IPS-15b (cell line): ENCODE results near the gene CORO2B.

Experiments used
- H3K27me3 ChIP-seq: one replicate; pipeline ENCODE4 v1.6.1; 2013; ENCODE audit warnings: low read length; ENCODE audit not compliant: control insufficient read depth, insufficient read depth
- H3K36me3 ChIP-seq: one replicate; pipeline ENCODE4 v1.6.1; 2013; ENCODE audit warnings: low read length; ENCODE audit not compliant: control insufficient read depth, insufficient read depth
- H3K4me1 ChIP-seq: one replicate; pipeline ENCODE4 v1.6.1; 2013; ENCODE audit warnings: mild to moderate bottlenecking, low read length; ENCODE audit not compliant: control insufficient read depth, insufficient read depth
- H3K4me3 ChIP-seq: one replicate; pipeline ENCODE4 v1.5.1; 2013; ENCODE audit warnings: low read depth, low read length
- H3K9ac ChIP-seq: one replicate; pipeline ENCODE4 v1.6.1; 2013; ENCODE audit warnings: low read depth, mild to moderate bottlenecking, low read length
- H3K9me3 ChIP-seq: one replicate; pipeline ENCODE4 v1.6.1; 2013; ENCODE audit warnings: mild to moderate bottlenecking, low read length; ENCODE audit not compliant: control insufficient read depth, insufficient read depth

CORO2B gene

DNA sequence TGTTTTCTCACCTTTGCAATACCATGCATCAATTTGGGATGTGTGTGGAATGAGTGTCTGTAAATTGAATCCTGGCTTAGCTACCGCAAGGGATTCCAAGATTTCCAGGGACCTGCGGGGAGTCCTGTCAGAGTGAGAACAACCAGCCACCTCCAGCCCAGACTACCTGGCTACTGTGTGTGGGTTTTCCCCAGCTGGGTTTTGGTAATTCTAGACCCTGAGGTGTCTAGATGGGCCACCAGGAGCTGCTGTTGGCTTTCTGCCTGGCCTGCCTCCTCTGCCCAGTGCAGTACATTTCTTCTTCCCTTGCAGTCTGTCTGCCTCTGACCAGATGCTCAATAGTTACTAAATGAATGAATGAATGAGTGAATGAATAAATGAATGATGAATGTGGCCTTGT is 32.5 kb upstream of the CORO2B start:
- H3K4me3 ChIP-seq: no peak overlapping the region
- no peaks in the 10 kb centered on the region for H3K4me1 ChIP-seq
- no peaks in the 10 kb centered on the region for H3K27me3 ChIP-seq
- no peaks in the 10 kb centered on the region for H3K9me3 ChIP-seq
- no peaks in the 10 kb centered on the region for H3K36me3 ChIP-seq
- no peak overlapping the region for H3K9ac ChIP-seq

- no peaks in the 10 kb centered on the region for H3K27me3 ChIP-seq
- no peak overlapping the region for H3K4me3 ChIP-seq
- no peaks in the 10 kb centered on the region for H3K4me1 ChIP-seq
- H3K36me3 ChIP-seq: no peaks in the 10 kb centered on the region
- no peaks in the 10 kb centered on the region for H3K9me3 ChIP-seq
- H3K9ac ChIP-seq: no peak overlapping the region
Measured at GRCh38 chr15:68548364-68548763, 30.4 kb upstream of the CORO2B start.

GRCh38 chr15:68550004-68550403 is 28.8 kb upstream of the CORO2B start:
- Histone ChIP-seq H3K27me3 (no peaks in the 10 kb centered on the region), H3K36me3 (no peaks in the 10 kb centered on the region), H3K4me1 (no peaks in the 10 kb centered on the region), H3K9ac (no peak overlapping the region), H3K9me3 (no peaks in the 10 kb centered on the region), H3K4me3 (no peak overlapping the region)

DNA sequence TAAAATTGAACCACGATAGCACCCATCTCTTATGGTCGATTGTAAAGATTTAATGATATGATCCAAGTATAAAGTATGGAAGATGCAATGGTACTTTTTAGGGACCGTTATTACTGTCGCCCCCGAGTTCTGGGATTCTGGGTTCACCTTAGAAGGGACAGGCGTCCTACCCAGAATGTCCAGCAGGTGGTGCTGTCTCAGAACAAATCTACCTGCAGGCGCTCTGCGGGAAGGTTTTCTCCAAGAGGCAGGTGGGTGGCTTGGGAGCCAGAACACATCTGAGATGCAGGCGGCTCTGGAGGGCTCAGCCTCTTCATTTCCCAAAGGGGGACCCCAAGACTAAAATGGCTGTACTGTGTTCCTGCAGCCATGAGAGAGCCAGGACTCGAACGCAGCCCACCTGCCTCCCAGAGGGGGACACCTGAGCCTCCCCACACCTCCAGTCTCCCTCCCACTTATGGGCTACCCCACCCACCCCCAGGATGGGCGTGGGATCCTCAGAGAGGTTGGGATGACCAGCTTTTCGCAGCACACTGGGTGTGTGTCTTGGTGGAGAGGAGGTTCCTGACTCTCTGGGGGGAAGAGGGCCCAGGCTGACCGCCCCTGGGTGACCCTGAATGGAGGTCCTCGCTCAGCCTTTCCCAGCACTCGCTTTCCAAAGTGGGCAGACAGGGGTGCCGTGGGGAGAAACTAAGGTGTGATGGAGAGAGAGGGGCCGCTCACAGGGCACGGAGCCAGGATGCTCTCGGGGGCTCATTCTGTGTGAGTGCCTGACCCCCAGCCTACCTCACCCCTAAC is 28.1 kb upstream of the CORO2B start:
- H3K9ac ChIP-seq: no peak overlapping the region
- H3K36me3 ChIP-seq: no peaks in the 10 kb centered on the region
- no peaks in the 10 kb centered on the region for H3K27me3 ChIP-seq
- no peak overlapping the region for H3K4me3 ChIP-seq
- H3K4me1 ChIP-seq: no peaks in the 10 kb centered on the region
- H3K9me3 ChIP-seq: no peaks in the 10 kb centered on the region

- no peaks in the 10 kb centered on the region for H3K9me3 ChIP-seq
- H3K9ac ChIP-seq: no peak overlapping the region
- H3K4me1 ChIP-seq: no peaks in the 10 kb centered on the region
- H3K36me3 ChIP-seq: no peaks in the 10 kb centered on the region
- H3K4me3 ChIP-seq: no peak overlapping the region
- peaks cover 2% of the 10 kb centered on the region for H3K27me3 ChIP-seq
Measured at GRCh38 chr15:68551296-68551635, 27.5 kb upstream of the CORO2B start.

GRCh38 chr15:68552344-68552743 is 26.4 kb upstream of the CORO2B start:
- H3K4me1 ChIP-seq: no peaks in the 10 kb centered on the region

GRCh38 chr15:68552773-68553172 is 26.0 kb upstream of the CORO2B start:
- Histone ChIP-seq H3K9me3 (no peaks in the 10 kb centered on the region), H3K9ac (no peak overlapping the region), H3K4me1 (no peaks in the 10 kb centered on the region), H3K4me3 (no peak overlapping the region), H3K36me3 (no peaks in the 10 kb centered on the region), H3K27me3 (peaks cover 8% of the 10 kb centered on the region)

More at GRCh38 chr15:68552344-68552743, 26.4 kb upstream of the CORO2B start:
- peaks cover 7% of the 10 kb centered on the region for H3K27me3 ChIP-seq
- no peak overlapping the region for H3K4me3 ChIP-seq
- H3K9ac ChIP-seq: no peak overlapping the region
- no peaks in the 10 kb centered on the region for H3K9me3 ChIP-seq
- no peaks in the 10 kb centered on the region for H3K36me3 ChIP-seq

DNA sequence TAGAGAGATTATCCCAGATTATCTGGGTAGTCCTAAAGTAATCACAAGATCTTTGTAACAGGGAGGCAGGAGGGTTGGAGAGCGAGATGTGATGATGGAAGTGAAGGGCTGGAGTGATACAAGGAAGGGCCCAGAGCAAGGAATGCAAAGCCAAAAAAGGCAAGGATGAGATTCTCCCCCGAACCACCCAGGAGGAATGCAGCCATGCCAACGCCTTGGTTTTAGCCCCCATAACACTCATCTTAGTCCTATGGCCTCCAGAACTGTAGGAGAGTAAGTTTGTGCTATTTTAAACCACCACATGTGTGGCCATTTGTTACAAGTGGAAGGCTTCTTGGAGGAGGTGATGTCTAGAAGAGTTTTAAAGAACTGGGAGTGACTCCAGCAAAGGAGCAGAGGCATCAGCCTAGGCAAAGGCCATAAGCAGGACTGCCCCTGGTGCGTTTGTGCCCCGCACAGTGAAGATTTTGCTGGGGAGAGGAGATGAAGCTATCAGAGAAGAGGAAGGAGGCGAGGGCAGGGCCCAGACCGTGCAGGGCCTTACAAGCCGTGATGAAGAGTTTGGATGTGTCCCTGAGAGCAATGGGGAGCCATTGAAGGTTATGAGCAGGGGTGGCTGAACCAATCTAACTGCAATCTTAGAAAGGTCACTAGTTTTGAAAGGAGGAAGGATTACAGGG is 25.3 kb upstream of the CORO2B start:
- Histone ChIP-seq H3K27me3 (peaks cover 14% of the 10 kb centered on the region), H3K4me1 (no peaks in the 10 kb centered on the region), H3K9ac (no peak overlapping the region), H3K36me3 (no peaks in the 10 kb centered on the region), H3K4me3 (no peak overlapping the region), H3K9me3 (no peaks in the 10 kb centered on the region)

DNA sequence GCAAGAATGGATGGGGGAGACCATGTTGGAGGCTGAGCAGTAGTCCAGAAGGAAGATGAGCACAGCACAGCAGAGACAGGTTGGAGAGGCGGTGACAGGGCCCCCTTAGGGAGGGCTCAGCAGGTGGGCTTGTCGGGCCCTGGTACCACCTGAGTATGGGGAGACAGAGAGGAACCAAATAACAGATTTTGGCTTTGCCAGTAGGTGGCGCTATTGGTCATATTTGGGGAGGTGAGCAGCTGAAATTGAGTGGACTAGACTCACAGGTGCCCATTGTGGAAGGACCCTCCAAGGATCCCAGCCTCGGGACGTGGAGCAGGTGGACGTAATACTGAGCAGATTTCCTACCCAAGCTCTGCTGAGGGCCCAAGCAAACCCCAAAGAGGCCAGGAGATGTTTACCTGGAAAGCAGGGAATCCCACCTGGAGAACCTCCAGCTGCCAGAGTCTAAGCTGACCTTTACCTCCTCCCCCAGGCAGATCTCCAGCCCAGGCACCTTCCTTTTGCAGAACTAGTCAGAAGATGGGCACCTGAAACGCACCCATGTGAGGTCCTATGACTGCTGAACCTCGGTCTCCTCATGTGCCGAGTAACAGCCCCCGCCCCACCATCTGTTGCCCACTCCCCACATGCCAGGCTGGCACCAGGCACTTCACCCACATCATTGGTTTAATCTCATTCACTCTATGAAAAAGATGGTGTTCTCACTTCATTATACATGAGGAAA is 24.6 kb upstream of the CORO2B start:
- peaks cover 19% of the 10 kb centered on the region for H3K27me3 ChIP-seq
- no peak overlapping the region for H3K4me3 ChIP-seq
- no peaks in the 10 kb centered on the region for H3K36me3 ChIP-seq
- H3K9ac ChIP-seq: no peak overlapping the region
- no peaks in the 10 kb centered on the region for H3K9me3 ChIP-seq
- peaks cover 3% of the 10 kb centered on the region for H3K4me1 ChIP-seq

DNA sequence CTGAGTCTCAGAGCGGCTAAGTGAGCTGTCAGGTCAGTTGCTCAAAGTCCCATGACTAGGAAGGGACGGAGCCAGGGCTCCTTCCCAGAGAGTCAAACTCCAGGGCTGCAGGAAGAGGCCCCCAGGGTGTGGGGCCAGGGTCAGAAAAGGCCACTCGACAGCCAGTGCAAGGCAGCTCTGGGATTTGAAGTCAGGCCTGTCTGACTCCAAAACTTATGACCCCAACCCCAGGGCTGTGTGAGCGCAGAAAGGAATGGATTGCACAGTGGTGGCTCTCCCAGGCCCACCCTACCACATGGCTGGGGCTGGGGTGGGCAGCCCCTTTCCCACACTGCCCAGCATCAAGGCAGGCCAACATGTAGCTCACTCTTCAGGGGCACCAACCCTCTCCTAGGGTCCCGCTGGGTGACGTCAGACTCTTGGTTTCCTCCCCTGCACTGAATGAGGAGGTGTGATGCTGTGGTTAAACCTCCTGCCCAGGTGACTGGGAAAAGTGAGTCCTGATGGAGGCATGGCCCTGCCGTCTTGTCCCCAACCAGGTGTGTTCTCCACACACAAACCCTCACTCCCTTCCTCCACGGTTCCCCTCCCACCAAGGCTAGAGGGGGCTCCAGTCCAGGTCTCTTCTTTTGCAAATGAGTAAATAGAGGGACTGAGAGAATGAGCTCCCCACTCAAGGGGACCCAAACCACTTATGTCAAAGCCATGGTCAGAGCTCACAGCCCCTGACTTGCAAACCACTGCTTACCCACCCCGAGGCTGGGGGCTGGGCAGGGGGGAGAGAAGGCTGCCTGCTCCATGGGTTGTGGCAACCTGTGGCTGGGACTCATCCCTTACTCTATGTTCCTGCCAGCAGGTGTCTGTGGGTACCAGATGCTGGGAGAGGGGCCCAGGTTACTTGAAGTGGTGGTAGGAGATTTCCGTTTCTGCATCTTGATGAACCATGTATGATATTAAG is 23.8 kb upstream of the CORO2B start:
- H3K36me3 ChIP-seq: no peaks in the 10 kb centered on the region
- H3K4me3 ChIP-seq: no peak overlapping the region
- H3K9ac ChIP-seq: no peak overlapping the region
- peaks cover 3% of the 10 kb centered on the region for H3K4me1 ChIP-seq
- peaks cover 19% of the 10 kb centered on the region for H3K27me3 ChIP-seq
- H3K9me3 ChIP-seq: no peaks in the 10 kb centered on the region

DNA sequence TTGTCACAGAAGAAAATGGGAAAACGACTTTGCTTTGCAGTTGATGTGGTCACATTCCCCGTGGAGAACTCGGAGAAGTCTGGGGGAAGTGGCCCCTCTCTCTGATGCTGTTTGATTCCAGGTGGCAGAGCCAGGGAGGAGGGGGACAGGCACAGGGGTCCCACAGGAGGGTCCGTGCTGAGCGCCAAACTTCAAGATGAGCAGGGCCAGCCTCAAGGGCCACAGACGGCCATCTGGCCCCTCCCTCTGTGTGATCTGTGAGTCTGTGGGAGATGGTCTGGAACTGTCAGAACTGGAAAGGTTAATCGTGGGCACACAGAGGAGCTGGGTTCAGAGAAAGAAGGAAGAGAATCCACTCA is 23.1 kb upstream of the CORO2B start:
- Histone ChIP-seq H3K4me1 (peaks cover 6% of the 10 kb centered on the region), H3K36me3 (no peaks in the 10 kb centered on the region), H3K9ac (no peak overlapping the region), H3K9me3 (no peaks in the 10 kb centered on the region), H3K27me3 (peaks cover 19% of the 10 kb centered on the region), H3K4me3 (no peak overlapping the region)
